Fibroblast of skin of right quadriceps (primary cell): ENCODE data around the gene UVSSA.

ENCODE experiments used
- DNase-seq: peaks from one replicate; pipeline ENCODE4 v3.0.0-alpha.2; 2013

UVSSA gene

GRCh38 chr4:1350169-1350520 lies 3.1 kb downstream of the UVSSA start:
- no peak for DNase-seq

- peak; percentile 59 for DNase-seq
Measured at GRCh38 chr4:1351854-1352566, 5.0 kb downstream of the UVSSA start.

- no peak for DNase-seq
Measured at GRCh38 chr4:1352567-1352900, 5.5 kb downstream of the UVSSA start.

GRCh38 chr4:1353186-1354055 lies 6.4 kb downstream of the UVSSA start:
- no peak for DNase-seq

- no peak for DNase-seq
Measured at GRCh38 chr4:1354136-1354982, 7.4 kb downstream of the UVSSA start.

DNA sequence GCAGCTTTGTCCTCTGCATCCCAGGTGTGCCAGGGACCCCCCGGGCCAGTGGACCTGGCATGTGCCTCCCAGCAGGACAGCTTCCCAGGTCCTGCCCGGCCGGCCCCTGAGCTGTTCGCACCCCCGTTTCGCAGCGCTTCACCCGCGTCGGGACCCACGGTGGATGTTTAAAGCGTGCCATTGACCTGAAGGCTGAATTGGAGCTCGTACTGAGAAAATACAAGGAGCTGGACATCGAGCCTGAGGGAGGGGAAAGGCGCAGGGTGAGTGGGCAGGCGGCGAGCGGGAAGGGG lies 7.9 kb downstream of the UVSSA start:
- no peak for DNase-seq

- no peak for DNase-seq
Measured at GRCh38 chr4:1355378-1355777, 8.4 kb downstream of the UVSSA start.

DNA sequence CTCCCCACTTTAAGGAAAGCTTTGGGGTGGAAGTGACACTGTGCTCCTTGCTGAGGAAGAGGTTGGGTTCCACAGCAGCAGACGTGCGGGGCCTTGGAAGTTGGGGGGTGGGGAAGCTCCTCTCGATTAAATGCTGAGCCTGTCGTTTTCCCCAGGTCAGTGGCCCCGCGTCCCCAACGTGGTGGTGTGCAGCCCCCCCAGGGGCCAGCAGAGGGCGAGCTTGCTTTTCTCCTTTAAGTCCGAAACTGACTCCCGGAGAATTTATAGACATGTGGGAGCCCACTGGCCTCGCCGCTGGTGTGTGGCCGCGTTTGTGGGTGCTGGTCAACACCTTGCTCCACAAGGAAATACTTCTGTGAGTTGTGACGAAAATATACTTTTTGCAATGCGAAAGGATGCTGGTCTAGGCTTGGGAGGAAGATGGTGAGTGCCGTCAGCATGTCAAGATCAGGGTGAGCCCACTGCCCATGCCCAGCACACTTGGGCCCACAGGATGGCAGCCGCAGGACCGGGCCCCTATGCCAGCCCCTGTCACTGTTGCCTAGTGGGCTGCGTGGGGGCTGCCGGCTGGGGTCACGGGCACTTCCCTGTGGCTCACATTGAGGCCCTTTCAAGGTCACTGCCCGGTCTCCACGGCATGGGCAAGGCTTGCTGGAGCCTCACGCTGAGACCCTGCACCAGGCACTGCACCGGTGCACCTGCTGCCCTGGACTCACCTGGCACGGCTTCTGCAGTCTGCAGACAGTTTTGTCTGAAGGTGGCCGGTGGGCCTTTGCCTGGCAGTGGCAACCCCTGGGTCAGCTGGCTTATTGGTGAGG lies 9.4 kb downstream of the UVSSA start:
- peak; percentile 39 for DNase-seq

GRCh38 chr4:1357356-1358248 lies 10.6 kb downstream of the UVSSA start:
- DNase-seq = no peak

DNA sequence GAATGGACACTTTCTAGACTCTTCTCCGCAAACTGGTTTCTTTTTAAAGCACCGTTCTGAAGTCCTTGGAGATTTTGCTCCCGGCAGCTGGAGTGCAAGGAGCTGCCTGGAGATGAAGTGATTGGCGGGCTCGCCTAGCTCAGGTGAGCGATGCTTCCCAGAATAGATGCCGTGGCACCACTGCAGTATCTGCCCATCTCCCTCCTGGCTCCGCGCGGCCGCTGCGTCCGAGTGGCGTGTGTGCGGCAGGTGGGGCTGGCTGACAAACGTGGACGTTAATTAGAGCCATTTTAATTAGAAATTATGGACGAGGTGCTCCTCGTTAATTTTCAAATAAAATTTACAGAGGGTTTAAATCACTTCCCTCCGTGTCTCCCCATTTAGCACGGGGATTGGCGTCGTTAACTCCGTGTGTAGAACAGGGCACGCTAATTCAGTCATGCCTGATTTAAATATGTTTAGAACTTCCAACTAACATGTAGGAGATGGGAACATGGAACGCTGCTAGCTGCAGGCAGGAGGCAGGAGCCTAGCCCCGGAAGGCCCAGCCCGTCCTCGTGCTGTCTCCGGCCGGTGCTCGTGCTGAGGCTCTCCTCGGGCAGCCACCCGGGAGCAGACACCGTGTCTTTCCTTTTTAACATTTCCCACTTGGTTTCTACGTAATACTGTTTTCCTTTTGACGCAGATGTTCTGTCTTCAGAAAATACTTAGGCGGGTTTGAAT lies 11.6 kb downstream of the UVSSA start:
- DNase-seq = no peak

- peak; percentile 81 for DNase-seq
Measured at GRCh38 chr4:1359144-1359501, 12.1 kb downstream of the UVSSA start.

GRCh38 chr4:1359976-1360375 lies 13.0 kb downstream of the UVSSA start:
- no peak for DNase-seq

DNA sequence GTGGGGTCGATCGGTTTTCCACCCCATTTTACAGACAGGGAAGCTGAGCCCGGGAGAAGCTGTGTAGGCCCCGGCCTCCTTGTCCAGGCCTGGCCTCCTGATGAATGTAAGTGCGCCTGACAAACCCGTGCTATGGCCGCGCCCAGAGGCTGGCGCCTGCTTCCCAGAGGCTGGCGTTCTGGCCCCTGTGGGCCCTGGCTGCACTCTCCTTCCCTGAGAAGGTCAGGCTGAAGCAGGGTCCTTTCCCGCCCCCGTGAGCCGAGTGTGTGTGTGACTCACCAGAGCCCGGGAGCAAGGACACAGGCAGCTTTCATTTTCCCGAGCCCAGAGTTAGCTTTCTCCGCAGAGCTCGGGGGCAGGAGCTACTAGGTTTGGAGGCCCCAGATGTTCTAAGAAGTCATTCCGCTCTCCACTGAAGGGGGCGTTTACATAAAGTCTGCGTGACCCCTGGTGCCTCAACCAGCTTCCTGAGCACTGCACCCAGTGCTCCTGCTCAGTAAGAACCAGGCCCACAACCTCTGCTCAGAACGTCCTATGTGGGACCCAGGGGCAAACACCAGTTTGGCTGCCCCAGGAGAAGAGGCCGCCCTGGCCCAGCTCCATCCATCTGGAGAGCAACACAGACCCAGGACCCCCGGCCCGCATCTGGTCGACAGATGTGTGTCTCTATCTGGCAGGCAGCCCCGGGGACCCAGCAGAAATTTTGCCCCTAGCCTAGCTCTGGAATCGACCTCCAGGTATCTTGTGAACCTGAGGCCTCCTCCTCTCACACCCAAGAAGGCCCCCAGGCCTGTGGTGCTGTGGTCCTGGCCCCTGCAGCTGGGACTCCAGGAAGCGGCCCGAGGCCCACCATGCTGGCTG lies 13.6 kb downstream of the UVSSA start:
- DNase-seq = peak; percentile 70

- no peak for DNase-seq
Measured at GRCh38 chr4:1361431-1361830, 14.4 kb downstream of the UVSSA start.

DNA sequence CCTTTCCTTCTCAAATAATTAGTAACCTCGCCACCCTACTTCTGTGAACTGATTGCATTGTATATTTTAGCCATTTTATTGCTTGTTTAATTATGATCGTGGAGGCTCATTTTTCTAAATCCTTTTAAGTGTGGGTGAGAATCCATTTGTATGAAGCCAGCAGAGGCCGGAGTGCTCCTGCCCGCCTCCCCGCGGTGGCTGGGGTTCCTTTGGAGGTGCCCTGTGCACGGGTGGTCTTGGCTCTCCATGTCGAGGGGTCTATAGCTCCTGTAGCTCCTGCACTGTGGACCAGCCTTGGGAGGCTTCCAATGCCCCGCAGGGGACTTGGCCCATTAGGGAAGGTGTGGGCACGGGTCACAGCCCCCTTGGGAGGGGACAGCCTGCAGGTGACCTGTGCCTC lies 15.0 kb downstream of the UVSSA start:
- DNase-seq = no peak

DNA sequence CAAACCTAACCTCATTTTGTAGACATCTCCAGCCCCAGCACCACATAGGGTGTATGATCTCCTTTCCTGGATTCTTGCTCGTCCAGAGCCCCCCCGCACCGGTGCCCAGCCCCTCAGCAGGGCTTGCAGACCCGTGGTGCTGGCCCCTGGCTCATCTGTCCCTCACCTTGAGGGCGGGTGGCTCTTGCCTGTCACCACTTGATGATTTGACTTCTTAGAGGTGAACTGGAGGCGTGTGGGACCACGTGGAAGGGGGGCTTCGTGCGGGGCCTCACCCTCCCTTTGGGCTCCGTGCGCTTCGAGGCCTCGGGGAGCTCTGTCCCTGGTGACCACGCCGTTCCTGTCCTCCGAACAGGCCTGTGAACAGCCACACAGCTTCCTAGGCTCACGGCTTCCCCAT lies 15.5 kb downstream of the UVSSA start:
- no peak for DNase-seq

DNA sequence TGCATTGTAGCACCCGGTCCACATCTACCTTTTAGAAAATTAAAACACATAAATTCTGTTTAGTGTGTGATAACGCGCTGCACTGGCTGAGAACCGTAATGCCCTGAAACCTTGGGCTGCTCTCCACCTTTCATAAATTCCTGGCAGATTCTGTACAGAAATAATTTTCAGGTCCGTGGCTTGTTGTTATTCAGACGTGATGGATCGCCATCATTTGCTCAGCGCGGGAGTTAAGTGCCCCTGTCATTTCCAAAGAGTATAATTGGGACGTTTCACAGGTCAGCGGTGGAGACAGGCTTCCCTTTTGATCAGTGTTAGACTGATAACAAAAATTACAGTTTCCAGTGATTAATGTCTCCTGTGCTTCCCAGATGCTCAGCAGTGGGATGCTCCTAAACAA lies 16.5 kb downstream of the UVSSA start:
- no peak for DNase-seq

GRCh38 chr4:1364217-1364616 lies 17.2 kb downstream of the UVSSA start:
- DNase-seq = no peak

DNA sequence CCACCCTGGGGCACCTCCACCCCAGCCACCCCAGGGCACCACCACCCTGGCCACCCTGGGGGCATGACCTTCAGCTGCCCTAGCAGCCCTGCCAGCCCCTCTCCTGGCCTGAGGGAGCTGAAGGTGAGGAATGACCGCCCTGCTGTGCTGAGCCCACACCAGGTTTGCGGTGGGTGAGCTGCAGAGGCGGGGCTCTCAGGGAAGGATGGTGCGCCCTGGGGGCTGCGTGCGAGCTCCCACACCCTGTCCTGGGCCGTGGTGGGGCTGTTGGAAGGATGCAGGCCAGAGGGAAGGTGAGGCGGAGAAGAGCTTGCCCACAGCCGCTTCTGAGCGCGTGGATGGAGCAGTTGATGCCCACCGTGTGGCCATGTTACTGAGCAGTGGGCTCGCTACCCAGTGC lies 17.7 kb downstream of the UVSSA start:
- no peak for DNase-seq
